Astrocyte of the hippocampus (primary cell): ENCODE data around the gene RFNG.

Experiments
- DNase-seq: peaks from one replicate; pipeline ENCODE4 v3.0.0; 2011; ENCODE audit warnings: low read depth, low spot score

RFNG gene

GRCh38 chr17:82028246-82028645 is 23.4 kb downstream of the RFNG start:
- DNase-seq, result no peak

GRCh38 chr17:82025401-82026107 is 26.1 kb downstream of the RFNG start:
- no peak for DNase-seq

- DNase-seq, result no peak
Observed at GRCh38 chr17:82024859-82025258, 26.8 kb downstream of the RFNG start.

GRCh38 chr17:82023447-82024241 is 28.0 kb downstream of the RFNG start:
- peak; percentile 53 for DNase-seq

- peak; percentile 100 for DNase-seq
Observed at GRCh38 chr17:82022981-82023446, 28.6 kb downstream of the RFNG start, which contains the start of gene LRRC45. Gene LRRC45 (plus strand): TSS chr17:82023305. CDS start chr17:82023644, 339 bp downstream.

GRCh38 chr17:82022310-82022980 is 29.2 kb downstream of the RFNG start, which contains the start of gene CENPX:
Gene CENPX (minus strand): TSS chr17:82022878. CDS start chr17:82022861, 17 bp downstream.
- no peak for DNase-seq

- DNase-seq, result no peak
Observed at GRCh38 chr17:82021900-82022309, 29.7 kb downstream of the RFNG start.

GRCh38 chr17:82021107-82021899 is 30.3 kb downstream of the RFNG start:
- DNase-seq, result peak; percentile 87

- DNase-seq, result no peak
Observed at GRCh38 chr17:82020572-82021106, 31.0 kb downstream of the RFNG start.

GRCh38 chr17:82019690-82020571 is 31.7 kb downstream of the RFNG start:
- peak; percentile 60 for DNase-seq

- DNase-seq, result no peak
Observed at GRCh38 chr17:82018989-82019689, 32.5 kb downstream of the RFNG start.

- no peak for DNase-seq
Observed at GRCh38 chr17:82018152-82018988, 33.2 kb downstream of the RFNG start.

- no peak for DNase-seq
Observed at GRCh38 chr17:82017612-82018151, 33.9 kb downstream of the RFNG start.

- no peak for DNase-seq
Observed at GRCh38 chr17:82016875-82017459, 34.6 kb downstream of the RFNG start.

GRCh38 chr17:82016061-82016874 is 35.3 kb downstream of the RFNG start:
- no peak for DNase-seq

- DNase-seq, result no peak
Observed at GRCh38 chr17:82015311-82015971, 36.2 kb downstream of the RFNG start.
